SU-DHL-6 (cell line): ENCODE data around the gene TMEM131.

Source experiments
- H2AFZ ChIP-seq: fragments of 200-600 bp; sonication (generic); 2 replicates; pipeline ENCODE4 v1.6.1; 2014; ENCODE audit warnings: low read depth, mild to moderate bottlenecking, moderate library complexity, mixed read lengths, antibody characterized with exemption, low read length; ENCODE audit not compliant: severe bottlenecking
- H3F3A ChIP-seq: fragments of 200-600 bp; shearing (Covaris generic); 2 replicates; pipeline ENCODE4 v1.6.0; 2016; ENCODE audit warnings: antibody characterized with exemption, mild to moderate bottlenecking; ENCODE audit not compliant: insufficient read depth
- H3K27ac ChIP-seq: fragments of 200-600 bp; sonication (generic); 2 replicates; pipeline ENCODE4 v1.5.1; 2016; ENCODE audit warnings: low read depth, mild to moderate bottlenecking, low read length, moderate library complexity, mixed read lengths
- H3K27me3 ChIP-seq: fragments of 200-600 bp; sonication (generic), shearing (Covaris generic); 2 replicates; pipeline ENCODE4 v1.6.0; 2014; ENCODE audit warnings: mild to moderate bottlenecking, low read length
- H3K36me3 ChIP-seq: fragments of 200-600 bp; sonication (generic); 2 replicates; pipeline ENCODE4 v1.6.1; 2014; ENCODE audit warnings: mild to moderate bottlenecking, low read length, mixed read lengths
- H3K4me2 ChIP-seq: fragments of 300-600, 200-600 bp; shearing (Covaris generic), sonication (generic); 2 replicates; pipeline ENCODE4 v1.6.0; 2014; ENCODE audit warnings: low read length, low read depth, mild to moderate bottlenecking; ENCODE audit not compliant: poor library complexity, severe bottlenecking
- H3K4me3 ChIP-seq: fragments of 200-600 bp; sonication (generic); 2 replicates; pipeline ENCODE4 v1.5.1; 2014; ENCODE audit warnings: antibody characterized with exemption, low read length, mild to moderate bottlenecking, mixed read lengths; ENCODE audit not compliant: insufficient read depth, poor library complexity, severe bottlenecking
- H3K79me2 ChIP-seq: fragments of 200-600 bp; sonication (generic); 2 replicates; pipeline ENCODE4 v1.6.1; 2014; ENCODE audit warnings: mild to moderate bottlenecking, low read length, moderate library complexity; ENCODE audit not compliant: insufficient read depth
- H3K9ac ChIP-seq: fragments of 200-600 bp; sonication (generic); 2 replicates; pipeline ENCODE4 v1.7.0; 2014; ENCODE audit warnings: mild to moderate bottlenecking, low read length
- H3K9me2 ChIP-seq: fragments of 200-600 bp; sonication (generic); replicated peaks from 2 replicates; pipeline ENCODE4 v1.6.1; 2014; ENCODE audit warnings: low read length; ENCODE audit not compliant: insufficient read depth
- H3K9me3 ChIP-seq: fragments of 200-600 bp; sonication (generic); 2 replicates; pipeline ENCODE4 v1.6.1; 2014; ENCODE audit warnings: low read length, mixed read lengths; ENCODE audit not compliant: insufficient read depth
- H4K20me1 ChIP-seq: fragments of 200-600 bp; sonication (generic); 2 replicates; pipeline ENCODE4 v1.6.1; 2014; ENCODE audit warnings: low read depth, mild to moderate bottlenecking, antibody characterized with exemption, low read length, moderate library complexity, mixed read lengths
- CTCF ChIP-seq: fragments of 200-600 bp; sonication (generic); IDR thresholded peaks from one replicate; pipeline ENCODE4 v1.5.1; 2017; ENCODE audit warnings: antibody characterized with exemption, mild to moderate bottlenecking, low read length, moderate library complexity; ENCODE audit not compliant: insufficient read depth, poor library complexity, severe bottlenecking
- EZH2phosphoT487 ChIP-seq: fragments of 200-600 bp; sonication (generic), shearing (Covaris generic); conservative IDR thresholded peaks from 2 replicates; pipeline ENCODE4 v1.6.1; 2018; ENCODE audit warnings: mild to moderate bottlenecking, antibody characterized with exemption, low read length, moderate library complexity, mixed read lengths

TMEM131 gene

GRCh38 chr2:97914691-97915213 lies 81.0 kb downstream of the TMEM131 start:
- Histone ChIP-seq H4K20me1 (no peaks in the 10 kb centered on the region), H3K4me2 (no peak overlapping the region), H3K9me2 (no peaks in the 10 kb centered on the region), H3K9me3 (no peaks in the 10 kb centered on the region), H3K27ac (no peak overlapping the region), H3K9ac (no peak overlapping the region), H3K27me3 (no peaks in the 10 kb centered on the region), H3K36me3 (peaks cover 6% of the 10 kb centered on the region; the same call in 1 of the 2 replicates), H3K79me2 (peaks cover 3% of the 10 kb centered on the region; the same call in 1 of the 2 replicates), H2AFZ (no peak overlapping the region), H3K4me3 (no peak overlapping the region), H3F3A (peaks cover 6% of the 10 kb centered on the region; the same call in 1 of the 2 replicates)
- TF ChIP-seq CTCF (no peak), EZH2phosphoT487 (no peak)

GRCh38 chr2:97913846-97914245 lies 81.9 kb downstream of the TMEM131 start:
- no peak overlapping the region for H3K9ac ChIP-seq
- no peaks in the 10 kb centered on the region for H3K9me2 ChIP-seq
- no peak overlapping the region for H3K4me2 ChIP-seq
- H3K9me3 ChIP-seq = no peaks in the 10 kb centered on the region
- no peaks in the 10 kb centered on the region for H3K27me3 ChIP-seq
- H3K36me3 ChIP-seq = peaks cover 6% of the 10 kb centered on the region; the same call in 1 of the 2 replicates
- TF ChIP-seq EZH2phosphoT487 (no peak), CTCF (no peak)
- no peak overlapping the region for H3K27ac ChIP-seq
- peaks cover 3% of the 10 kb centered on the region; the same call in 1 of the 2 replicates for H3K79me2 ChIP-seq
- no peak overlapping the region for H3K4me3 ChIP-seq
- no peaks in the 10 kb centered on the region for H4K20me1 ChIP-seq
- peaks cover 6% of the 10 kb centered on the region; the same call in 1 of the 2 replicates for H3F3A ChIP-seq
- H2AFZ ChIP-seq = no peak overlapping the region

- Histone ChIP-seq H3K9me2 (no peaks in the 10 kb centered on the region), H3K36me3 (peaks cover 6% of the 10 kb centered on the region; the same call in 1 of the 2 replicates), H3K27me3 (no peaks in the 10 kb centered on the region), H4K20me1 (no peaks in the 10 kb centered on the region), H3K4me3 (no peak overlapping the region), H3K79me2 (peaks cover 2% of the 10 kb centered on the region), H2AFZ (no peak overlapping the region), H3K4me2 (peak overlapping the region; percentile 28), H3K27ac (peak overlapping the region; percentile 31; the same call in 1 of the 2 replicates), H3K9ac (no peak overlapping the region), H3K9me3 (no peaks in the 10 kb centered on the region), H3F3A (peaks cover 6% of the 10 kb centered on the region; the same call in 1 of the 2 replicates)
- TF ChIP-seq EZH2phosphoT487 (no peak), CTCF (no peak)
These were observed 83.7 kb downstream of the TMEM131 start for GRCh38 chr2:97911922-97912575.
